ENCODE data around the gene FBLN2.

- TF ChIP-seq POLR2A (IDR thresholded peaks at IDR 0.05): no peak
- TF ChIP-seq, protein P1, sequence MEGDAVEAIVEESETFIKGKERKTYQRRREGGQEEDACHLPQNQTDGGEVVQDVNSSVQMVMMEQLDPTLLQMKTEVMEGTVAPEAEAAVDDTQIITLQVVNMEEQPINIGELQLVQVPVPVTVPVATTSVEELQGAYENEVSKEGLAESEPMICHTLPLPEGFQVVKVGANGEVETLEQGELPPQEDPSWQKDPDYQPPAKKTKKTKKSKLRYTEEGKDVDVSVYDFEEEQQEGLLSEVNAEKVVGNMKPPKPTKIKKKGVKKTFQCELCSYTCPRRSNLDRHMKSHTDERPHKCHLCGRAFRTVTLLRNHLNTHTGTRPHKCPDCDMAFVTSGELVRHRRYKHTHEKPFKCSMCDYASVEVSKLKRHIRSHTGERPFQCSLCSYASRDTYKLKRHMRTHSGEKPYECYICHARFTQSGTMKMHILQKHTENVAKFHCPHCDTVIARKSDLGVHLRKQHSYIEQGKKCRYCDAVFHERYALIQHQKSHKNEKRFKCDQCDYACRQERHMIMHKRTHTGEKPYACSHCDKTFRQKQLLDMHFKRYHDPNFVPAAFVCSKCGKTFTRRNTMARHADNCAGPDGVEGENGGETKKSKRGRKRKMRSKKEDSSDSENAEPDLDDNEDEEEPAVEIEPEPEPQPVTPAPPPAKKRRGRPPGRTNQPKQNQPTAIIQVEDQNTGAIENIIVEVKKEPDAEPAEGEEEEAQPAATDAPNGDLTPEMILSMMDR (IDR thresholded peaks at IDR 0.05): no peak
Measured at GRCh38 chr3:13673207-13673606, 124.3 kb downstream of the FBLN2 start.
